Endometrium (tissue), 2 donors: Measurements from ENCODE around the gene FBH1.

Experiments used
- FAIRE-seq: peaks from 2 replicates; lab custom pipeline; 2012; peaks lifted over from hg19 to GRCh38; lab: Jason Lieb, UNC
- donor health status: control.
- donor health status: control.

FBH1 gene

DNA sequence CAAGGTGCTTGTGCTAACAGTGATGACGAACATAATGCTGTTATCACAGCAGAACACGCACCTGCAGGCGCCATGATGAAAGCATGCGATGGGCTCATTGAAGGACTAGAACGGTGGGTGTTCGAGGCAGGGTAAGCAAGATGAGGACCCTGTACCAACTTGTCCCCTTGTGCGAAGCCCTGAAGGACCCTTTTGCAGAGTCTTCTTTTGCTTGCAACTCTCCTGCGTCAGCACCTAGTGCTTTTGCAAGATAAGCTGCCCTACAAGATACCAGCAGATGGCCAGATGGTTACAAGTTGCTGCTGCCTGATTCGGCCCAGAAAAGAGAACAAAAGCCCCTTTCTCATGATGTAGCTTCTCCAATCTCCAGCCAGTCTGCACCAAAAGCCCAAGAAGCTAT is 91.5 kb downstream of the FBH1 start:
- no peak for FAIRE-seq

GRCh38 chr10:5983774-5984173 is 93.7 kb downstream of the FBH1 start:
- FAIRE-seq: no peak

- FAIRE-seq: no peak
Measured at GRCh38 chr10:5985029-5985428, 95.0 kb downstream of the FBH1 start.
